Endothelial cell (in vitro differentiated cells): ENCODE results near the gene TTLL8. TPM values are rescaled to one million over a fixed set of nuclear protein-coding genes. Genes with fewer than 3 reads are reported as not detected.

Source experiments
- DNase-seq: peaks from one replicate; pipeline ENCODE4 v3.0.0; 2021; ENCODE audit warnings: low spot score
- H3K27ac Mint-ChIP-seq: one replicate; pipeline ENCODE4 v1.8.0; 2021; ENCODE audit warnings: mixed read lengths, inconsistent platforms; ENCODE audit not compliant: unreplicated experiment
- H3K27me3 Mint-ChIP-seq: one replicate; pipeline ENCODE4 v1.8.0; 2021; ENCODE audit warnings: mild to moderate bottlenecking, moderate library complexity, mixed read lengths, inconsistent platforms; ENCODE audit not compliant: unreplicated experiment
- H3K36me3 Mint-ChIP-seq: one replicate; pipeline ENCODE4 v1.8.0; 2021; ENCODE audit warnings: mild to moderate bottlenecking, low read depth, mixed read lengths, inconsistent platforms; ENCODE audit not compliant: unreplicated experiment
- H3K4me1 Mint-ChIP-seq: one replicate; pipeline ENCODE4 v1.8.0; 2021; ENCODE audit warnings: mild to moderate bottlenecking, mixed read lengths, inconsistent platforms; ENCODE audit not compliant: unreplicated experiment
- H3K4me3 Mint-ChIP-seq: one replicate; pipeline ENCODE4 v1.8.0; 2021; ENCODE audit warnings: mild to moderate bottlenecking, mixed read lengths, inconsistent platforms; ENCODE audit not compliant: unreplicated experiment
- H3K9me3 Mint-ChIP-seq: one replicate; pipeline ENCODE4 v1.8.0; 2021; ENCODE audit warnings: mixed read lengths, inconsistent platforms; ENCODE audit not compliant: unreplicated experiment
- total RNA-seq: library from RNA; stranded (reverse); fragmentation: NEBNext Ultra II Directional; extraction: Animal tissue kit (Norgen Biotek cat#: 25700); gene quantifications from one replicate; pipeline ENCODE4 v1.2.1, GENCODE V29; 2021; ENCODE audit not compliant: unreplicated experiment
- TF ChIP-seq, protein P1 (sequence below): fragments of 200-600 bp; sonication (generic); IDR thresholded peaks from one replicate; pipeline ENCODE4 v1.5.0; 2021; ENCODE audit warnings: antibody characterized with exemption; ENCODE audit not compliant: unreplicated experiment

The TTLL8 gene
- total RNA-seq, 1 donor from 2014 or later: not detected

DNA sequence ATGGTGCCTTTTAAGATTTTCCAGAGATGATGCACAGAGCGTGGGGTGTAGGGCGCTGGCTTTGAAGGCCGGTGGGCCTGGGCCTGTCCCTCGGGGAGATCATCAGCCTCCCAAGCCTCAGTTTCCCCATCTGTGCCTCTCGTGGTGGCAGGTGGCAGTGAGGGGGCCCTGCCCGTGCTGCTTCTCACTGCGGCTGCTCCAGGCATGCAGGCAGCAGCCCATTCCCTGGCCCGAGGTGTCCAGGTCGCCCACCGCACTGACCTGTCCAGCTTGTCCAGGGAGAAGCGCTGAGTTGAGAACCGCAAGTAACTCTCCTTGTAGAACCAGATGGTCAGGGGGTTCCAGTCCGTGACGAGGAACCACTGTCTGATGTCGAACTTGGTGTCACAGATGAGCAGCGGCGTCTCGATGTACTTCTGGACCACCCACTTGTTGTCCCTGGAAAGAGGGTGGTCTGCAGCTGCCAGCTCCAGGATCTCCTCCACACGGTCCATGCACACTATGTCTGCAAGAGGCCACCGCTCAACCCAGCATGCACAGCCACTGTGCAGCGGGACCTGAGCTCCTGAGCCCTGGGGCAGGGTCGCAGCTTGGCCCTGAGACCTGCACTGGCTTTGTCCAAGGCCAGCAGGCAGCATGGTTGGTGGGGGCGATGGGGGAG lies 25.0 kb downstream of the TTLL8 start:
- Mint-ChIP-seq H3K4me1 (no peaks in the 10 kb centered on the region), H3K36me3 (no peaks in the 10 kb centered on the region), H3K9me3 (no peaks in the 10 kb centered on the region), H3K27ac (no peak overlapping the region), H3K4me3 (no peak overlapping the region), H3K27me3 (no peaks in the 10 kb centered on the region)
- peak; percentile 3 for DNase-seq
- TF ChIP-seq, protein P1, sequence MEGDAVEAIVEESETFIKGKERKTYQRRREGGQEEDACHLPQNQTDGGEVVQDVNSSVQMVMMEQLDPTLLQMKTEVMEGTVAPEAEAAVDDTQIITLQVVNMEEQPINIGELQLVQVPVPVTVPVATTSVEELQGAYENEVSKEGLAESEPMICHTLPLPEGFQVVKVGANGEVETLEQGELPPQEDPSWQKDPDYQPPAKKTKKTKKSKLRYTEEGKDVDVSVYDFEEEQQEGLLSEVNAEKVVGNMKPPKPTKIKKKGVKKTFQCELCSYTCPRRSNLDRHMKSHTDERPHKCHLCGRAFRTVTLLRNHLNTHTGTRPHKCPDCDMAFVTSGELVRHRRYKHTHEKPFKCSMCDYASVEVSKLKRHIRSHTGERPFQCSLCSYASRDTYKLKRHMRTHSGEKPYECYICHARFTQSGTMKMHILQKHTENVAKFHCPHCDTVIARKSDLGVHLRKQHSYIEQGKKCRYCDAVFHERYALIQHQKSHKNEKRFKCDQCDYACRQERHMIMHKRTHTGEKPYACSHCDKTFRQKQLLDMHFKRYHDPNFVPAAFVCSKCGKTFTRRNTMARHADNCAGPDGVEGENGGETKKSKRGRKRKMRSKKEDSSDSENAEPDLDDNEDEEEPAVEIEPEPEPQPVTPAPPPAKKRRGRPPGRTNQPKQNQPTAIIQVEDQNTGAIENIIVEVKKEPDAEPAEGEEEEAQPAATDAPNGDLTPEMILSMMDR: no peak

DNA sequence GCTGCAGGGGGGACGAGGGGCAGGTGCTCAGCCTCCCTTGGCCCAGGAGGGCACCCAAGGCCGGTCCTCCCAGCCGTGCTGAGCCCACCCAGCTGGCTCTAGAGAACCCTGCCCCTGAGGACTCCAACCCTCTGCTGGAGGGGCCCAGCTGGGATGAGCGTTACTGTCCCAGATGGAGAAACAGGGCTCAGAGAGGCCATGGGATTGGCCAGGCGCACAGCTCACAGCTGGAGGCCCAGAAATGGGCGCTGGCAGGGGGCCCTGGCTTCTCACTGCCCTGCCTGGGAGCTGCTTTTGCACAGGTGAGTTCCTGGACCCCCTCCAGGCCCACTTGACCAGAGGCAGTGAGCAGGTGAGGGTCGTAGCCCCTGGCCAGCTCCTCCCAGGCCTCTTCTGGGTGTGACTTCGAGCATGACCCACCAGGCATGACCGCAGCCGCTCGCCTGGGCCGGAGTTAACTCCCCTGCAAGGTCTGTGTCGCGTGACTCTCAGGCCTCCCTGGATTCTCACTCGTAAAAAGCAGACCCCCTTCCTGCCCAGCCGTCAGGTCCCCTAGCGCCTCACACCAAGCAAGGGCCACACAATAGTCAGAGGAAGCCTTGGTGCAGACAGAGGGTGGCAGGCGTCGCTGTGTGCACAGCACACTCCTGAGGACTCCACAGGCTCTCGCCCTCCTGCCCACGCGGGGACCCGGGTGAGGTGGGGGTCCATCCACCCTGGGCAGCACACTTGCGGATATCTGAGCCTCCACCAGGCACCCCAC lies 25.8 kb downstream of the TTLL8 start:
- no peak for DNase-seq
- H3K4me1 Mint-ChIP-seq: no peaks in the 10 kb centered on the region
- no peaks in the 10 kb centered on the region for H3K36me3 Mint-ChIP-seq
- no peak overlapping the region for H3K27ac Mint-ChIP-seq
- H3K9me3 Mint-ChIP-seq: no peaks in the 10 kb centered on the region
- TF ChIP-seq, protein P1: no peak
- H3K4me3 Mint-ChIP-seq: no peak overlapping the region
- no peaks in the 10 kb centered on the region for H3K27me3 Mint-ChIP-seq

DNA sequence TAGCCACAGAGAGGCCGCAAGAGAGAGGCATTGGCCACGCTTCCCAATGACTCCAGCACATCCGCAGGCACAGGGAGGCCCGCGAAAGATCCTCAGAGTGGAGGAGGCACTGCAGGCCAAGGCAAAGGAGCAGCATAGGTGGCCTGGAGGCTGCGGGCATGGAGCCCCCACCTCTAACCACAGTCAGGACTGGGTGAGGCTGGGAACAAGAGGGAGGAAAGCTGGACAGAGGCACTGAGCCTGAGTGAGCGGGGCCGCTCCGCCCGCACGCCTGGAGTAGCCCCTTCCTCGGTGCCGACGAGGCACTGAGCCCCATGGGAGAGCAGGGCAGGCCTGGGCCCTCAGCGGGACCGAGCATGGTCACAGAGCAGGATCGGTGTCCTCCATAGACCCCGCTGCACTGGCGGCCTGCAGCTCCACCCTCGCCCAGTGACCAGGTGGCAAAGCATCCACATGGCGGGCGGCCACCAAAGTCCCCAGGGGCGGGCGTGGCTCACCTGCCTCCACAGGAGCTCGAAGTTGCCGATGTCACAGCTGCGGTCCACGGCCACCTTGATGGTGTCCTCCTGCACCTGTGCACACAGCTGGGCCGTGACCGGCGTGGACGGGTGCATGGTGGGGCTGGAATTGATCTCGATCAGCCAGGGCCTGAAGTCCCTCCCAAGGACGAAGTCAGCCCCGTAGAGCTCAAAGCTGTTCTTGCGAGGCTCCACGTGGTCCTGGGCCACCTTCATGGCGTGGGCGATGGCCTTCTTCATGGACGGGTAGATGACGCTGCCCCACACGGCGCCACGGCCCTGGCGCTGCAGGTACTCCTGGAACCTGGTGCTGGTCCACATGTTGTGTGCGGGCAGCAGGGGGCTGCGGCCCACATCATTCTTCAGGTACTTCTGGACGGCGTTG lies 26.7 kb downstream of the TTLL8 start:
- peak; percentile 3 for DNase-seq
- Mint-ChIP-seq H3K27ac (no peak overlapping the region), H3K4me3 (no peak overlapping the region), H3K4me1 (no peaks in the 10 kb centered on the region), H3K27me3 (no peaks in the 10 kb centered on the region), H3K9me3 (no peaks in the 10 kb centered on the region), H3K36me3 (no peaks in the 10 kb centered on the region)
- TF ChIP-seq, protein P1: no peak

DNA sequence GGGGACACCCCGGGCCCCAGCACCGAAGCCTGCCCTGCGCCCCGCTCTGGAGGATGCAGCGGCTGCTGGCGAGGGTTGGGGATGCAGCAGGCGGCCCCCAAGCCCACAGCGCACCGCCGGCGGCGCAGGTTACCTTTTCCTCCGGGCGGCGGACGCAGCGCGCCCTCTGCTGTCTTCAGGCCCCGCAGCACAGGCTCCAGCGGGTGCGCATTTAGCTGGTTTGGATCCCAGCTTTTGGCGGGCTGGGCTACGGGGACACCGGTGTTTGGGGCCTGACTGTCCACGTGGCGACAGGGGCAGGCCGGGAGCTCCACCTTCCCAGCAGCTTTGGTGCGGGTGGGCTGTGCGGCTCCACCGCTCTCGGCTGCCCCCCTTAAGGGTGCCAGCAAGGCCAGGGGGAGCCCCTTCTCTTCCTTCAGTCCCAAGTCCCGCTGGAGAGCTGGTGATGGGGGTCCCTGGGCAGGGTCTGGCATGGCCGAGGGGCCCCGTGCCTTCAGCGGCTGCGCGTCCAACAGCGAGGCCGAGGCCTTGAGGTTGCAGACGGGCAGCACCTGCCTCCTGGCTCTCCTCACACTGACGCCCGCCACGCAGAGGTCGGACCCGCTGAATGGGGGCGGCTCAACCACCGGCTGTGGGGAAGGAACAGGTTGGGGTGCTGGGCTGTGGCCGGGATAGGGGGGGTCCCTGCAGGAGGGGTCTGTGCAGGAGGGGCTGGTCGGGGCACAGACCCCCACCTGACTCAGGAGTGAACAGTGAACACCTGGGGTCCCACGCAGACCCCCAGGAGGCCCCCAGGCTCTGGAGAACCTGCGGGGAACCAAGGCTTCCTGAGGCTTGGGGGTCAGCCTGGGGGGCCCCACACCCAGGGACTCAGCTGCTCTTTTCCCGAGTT lies 27.6 kb downstream of the TTLL8 start:
- Mint-ChIP-seq H3K9me3 (no peaks in the 10 kb centered on the region), H3K27ac (no peak overlapping the region), H3K36me3 (no peaks in the 10 kb centered on the region), H3K27me3 (no peaks in the 10 kb centered on the region), H3K4me1 (no peaks in the 10 kb centered on the region), H3K4me3 (no peak overlapping the region)
- peak; percentile 78 for DNase-seq
- TF ChIP-seq, protein P1: peak; percentile 58
